ENCODE data around the gene SVOP.

Gene SVOP

GRCh38 chr12:108911915-108912314 lies 109.0 kb downstream of the SVOP start:
- no peak for TF ChIP-seq SIN3A (IDR thresholded peaks at IDR 0.05; ENCODE audit: borderline replicate concordance, insufficient read depth, low read length)
- no peak for TF ChIP-seq FOXP2 (optimal IDR thresholded peaks at IDR 0.05; ENCODE audit: borderline replicate concordance, extremely low read depth, extremely low read length, insufficient read depth)
- TF ChIP-seq TAF1 (IDR thresholded peaks at IDR 0.05; ENCODE audit: borderline replicate concordance, insufficient read depth, low read length): no peak
- TF ChIP-seq, protein P1, sequence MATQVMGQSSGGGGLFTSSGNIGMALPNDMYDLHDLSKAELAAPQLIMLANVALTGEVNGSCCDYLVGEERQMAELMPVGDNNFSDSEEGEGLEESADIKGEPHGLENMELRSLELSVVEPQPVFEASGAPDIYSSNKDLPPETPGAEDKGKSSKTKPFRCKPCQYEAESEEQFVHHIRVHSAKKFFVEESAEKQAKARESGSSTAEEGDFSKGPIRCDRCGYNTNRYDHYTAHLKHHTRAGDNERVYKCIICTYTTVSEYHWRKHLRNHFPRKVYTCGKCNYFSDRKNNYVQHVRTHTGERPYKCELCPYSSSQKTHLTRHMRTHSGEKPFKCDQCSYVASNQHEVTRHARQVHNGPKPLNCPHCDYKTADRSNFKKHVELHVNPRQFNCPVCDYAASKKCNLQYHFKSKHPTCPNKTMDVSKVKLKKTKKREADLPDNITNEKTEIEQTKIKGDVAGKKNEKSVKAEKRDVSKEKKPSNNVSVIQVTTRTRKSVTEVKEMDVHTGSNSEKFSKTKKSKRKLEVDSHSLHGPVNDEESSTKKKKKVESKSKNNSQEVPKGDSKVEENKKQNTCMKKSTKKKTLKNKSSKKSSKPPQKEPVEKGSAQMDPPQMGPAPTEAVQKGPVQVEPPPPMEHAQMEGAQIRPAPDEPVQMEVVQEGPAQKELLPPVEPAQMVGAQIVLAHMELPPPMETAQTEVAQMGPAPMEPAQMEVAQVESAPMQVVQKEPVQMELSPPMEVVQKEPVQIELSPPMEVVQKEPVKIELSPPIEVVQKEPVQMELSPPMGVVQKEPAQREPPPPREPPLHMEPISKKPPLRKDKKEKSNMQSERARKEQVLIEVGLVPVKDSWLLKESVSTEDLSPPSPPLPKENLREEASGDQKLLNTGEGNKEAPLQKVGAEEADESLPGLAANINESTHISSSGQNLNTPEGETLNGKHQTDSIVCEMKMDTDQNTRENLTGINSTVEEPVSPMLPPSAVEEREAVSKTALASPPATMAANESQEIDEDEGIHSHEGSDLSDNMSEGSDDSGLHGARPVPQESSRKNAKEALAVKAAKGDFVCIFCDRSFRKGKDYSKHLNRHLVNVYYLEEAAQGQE (IDR thresholded peaks at IDR 0.05; ENCODE audit: insufficient read depth in 1 of 2, low read depth in 2 of 2, low read length in 2 of 2): no peak
- no peak for TF ChIP-seq POLR2AphosphoS5 (IDR thresholded peaks at IDR 0.05; ENCODE audit: low read depth, low read length)

DNA sequence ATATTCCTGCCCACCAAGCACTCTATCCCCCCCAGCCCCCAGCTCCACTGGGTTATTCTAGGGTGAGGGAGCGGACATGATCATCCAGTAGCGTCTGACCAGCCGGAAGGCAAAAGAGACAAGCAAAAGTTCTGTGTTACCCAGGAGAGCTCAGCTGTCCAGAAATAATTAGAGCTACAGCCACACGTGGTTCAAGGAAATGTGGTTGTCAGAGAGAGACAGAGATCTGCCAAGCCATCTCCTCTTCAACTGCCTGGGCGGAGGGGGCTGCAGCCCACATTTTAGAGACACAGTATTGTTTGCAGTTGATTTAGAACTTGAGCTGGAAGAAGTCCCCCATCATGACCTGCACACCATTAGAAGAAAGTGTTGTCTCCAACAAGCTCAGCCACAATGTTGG lies 110.5 kb downstream of the SVOP start:
- TF ChIP-seq POLR2AphosphoS5 (IDR thresholded peaks at IDR 0.05; ENCODE audit: low read depth, low read length) (no peak), SIN3A (IDR thresholded peaks at IDR 0.05; ENCODE audit: borderline replicate concordance, insufficient read depth, low read length) (no peak), FOXP2 (optimal IDR thresholded peaks at IDR 0.05; ENCODE audit: borderline replicate concordance, extremely low read depth, extremely low read length, insufficient read depth) (no peak), TAF1 (IDR thresholded peaks at IDR 0.05; ENCODE audit: borderline replicate concordance, insufficient read depth, low read length) (no peak)
- TF ChIP-seq, protein P1 (IDR thresholded peaks at IDR 0.05; ENCODE audit: insufficient read depth in 1 of 2, low read depth in 2 of 2, low read length in 2 of 2): no peak

GRCh38 chr12:108907839-108908351 lies 113.0 kb downstream of the SVOP start:
- TF ChIP-seq FOXP2 (optimal IDR thresholded peaks at IDR 0.05; ENCODE audit: borderline replicate concordance, extremely low read depth, extremely low read length, insufficient read depth) (no peak), POLR2AphosphoS5 (IDR thresholded peaks at IDR 0.05; ENCODE audit: low read depth, low read length) (no peak), TAF1 (IDR thresholded peaks at IDR 0.05; ENCODE audit: borderline replicate concordance, insufficient read depth, low read length) (no peak), SIN3A (IDR thresholded peaks at IDR 0.05; ENCODE audit: borderline replicate concordance, insufficient read depth, low read length) (no peak)
- TF ChIP-seq, protein P1 (IDR thresholded peaks at IDR 0.05; ENCODE audit: insufficient read depth in 1 of 2, low read depth in 2 of 2, low read length in 2 of 2): no peak

GRCh38 chr12:108906971-108907370 lies 113.9 kb downstream of the SVOP start:
- no peak for TF ChIP-seq POLR2AphosphoS5 (IDR thresholded peaks at IDR 0.05; ENCODE audit: low read depth, low read length)
- TF ChIP-seq, protein P1 (IDR thresholded peaks at IDR 0.05; ENCODE audit: insufficient read depth in 1 of 2, low read depth in 2 of 2, low read length in 2 of 2): no peak
- no peak for TF ChIP-seq TAF1 (IDR thresholded peaks at IDR 0.05; ENCODE audit: borderline replicate concordance, insufficient read depth, low read length)
- TF ChIP-seq FOXP2 (optimal IDR thresholded peaks at IDR 0.05; ENCODE audit: borderline replicate concordance, extremely low read depth, extremely low read length, insufficient read depth): no peak
- TF ChIP-seq SIN3A (IDR thresholded peaks at IDR 0.05; ENCODE audit: borderline replicate concordance, insufficient read depth, low read length): no peak

- TF ChIP-seq POLR2AphosphoS5 (IDR thresholded peaks at IDR 0.05; ENCODE audit: low read depth, low read length): no peak
- no peak for TF ChIP-seq TAF1 (IDR thresholded peaks at IDR 0.05; ENCODE audit: borderline replicate concordance, insufficient read depth, low read length)
- no peak for TF ChIP-seq FOXP2 (optimal IDR thresholded peaks at IDR 0.05; ENCODE audit: borderline replicate concordance, extremely low read depth, extremely low read length, insufficient read depth)
- TF ChIP-seq, protein P1 (IDR thresholded peaks at IDR 0.05; ENCODE audit: insufficient read depth in 1 of 2, low read depth in 2 of 2, low read length in 2 of 2): no peak
- no peak for TF ChIP-seq SIN3A (IDR thresholded peaks at IDR 0.05; ENCODE audit: borderline replicate concordance, insufficient read depth, low read length)
Measured at GRCh38 chr12:108905725-108906124, 115.1 kb downstream of the SVOP start.

All from PFSK-1 (cell line).